VCaP (cell line): ENCODE results near the gene TMEM59.

ENCODE experiments used
- H3K27ac ChIP-seq: fragments of 450-650 bp; 2 replicates; pipeline ENCODE4 v1.5.1; 2017
- CTCF ChIP-seq: fragments of 450-650 bp; conservative IDR thresholded peaks from 2 replicates; pipeline ENCODE4 v1.5.1; 2017; ENCODE audit warnings: mild to moderate bottlenecking, moderate library complexity

TMEM59 gene

GRCh38 chr1:54052934-54053744 is at the start of gene TMEM59, which contains the start of gene TCEANC2:
Gene TMEM59 (minus strand): TSS chr1:54053204. CDS start chr1:54053188, 16 bp downstream.
Gene TCEANC2 (plus strand): TSS chr1:54053608. CDS start chr1:54054423, 815 bp downstream.
- H3K27ac ChIP-seq, result peak within 1 kb of the TSS; percentile 92
- no peak for TF ChIP-seq CTCF

- no peak overlapping the region for H3K27ac ChIP-seq
- TF ChIP-seq CTCF, result no peak
Observed at GRCh38 chr1:54100500-54100899, 47.5 kb upstream of the TMEM59 start.

- no peak overlapping the region for H3K27ac ChIP-seq
- TF ChIP-seq CTCF, result no peak
Observed at GRCh38 chr1:54099061-54099610, 46.1 kb upstream of the TMEM59 start.

GRCh38 chr1:54096877-54097240 is 43.9 kb upstream of the TMEM59 start:
- TF ChIP-seq CTCF, result no peak
- H3K27ac ChIP-seq, result no peak overlapping the region

GRCh38 chr1:54096227-54096876 is 43.3 kb upstream of the TMEM59 start:
- TF ChIP-seq CTCF, result no peak
- no peak overlapping the region for H3K27ac ChIP-seq

GRCh38 chr1:54095546-54096226 is 42.7 kb upstream of the TMEM59 start:
- no peak for TF ChIP-seq CTCF
- no peak overlapping the region; the same call in 1 of the 2 replicates for H3K27ac ChIP-seq

GRCh38 chr1:54094730-54095105 is 41.7 kb upstream of the TMEM59 start:
- peak overlapping the region; percentile 41 for H3K27ac ChIP-seq
